Esophagus muscularis mucosa (tissue), 4 donors: Measurements from ENCODE around the gene FMC1. TPM values are rescaled to one million over a fixed set of nuclear protein-coding genes. Genes with fewer than 3 reads are reported as not detected.

Source experiments
- DNase-seq: peaks from one replicate; pipeline ENCODE4 v3.0.0-alpha.2; 2017; ENCODE audit errors: extremely low spot score
- H3K27ac ChIP-seq, 4 donors: fragments of 200-600 bp; sonication (generic); replicated peaks in 1 of 4; 1 replicate in 3 of 4; 2 replicates in 1 of 4; pipeline ENCODE4 v1.5.1; 2016 to 2019; ENCODE audit warnings: mild to moderate bottlenecking in 1 of 4
- H3K27me3 ChIP-seq, 4 donors: fragments of 200-600 bp; sonication (generic); one replicate each; pipeline versions ENCODE4 v1.5.1 to v1.6.0; 2016 to 2019
- H3K36me3 ChIP-seq, 4 donors: fragments of 200-600 bp; sonication (generic); one replicate each; pipeline ENCODE4 v1.5.1; 2016 to 2019
- H3K4me1 ChIP-seq, 4 donors: fragments of 200-600 bp; sonication (generic); one replicate each; pipeline ENCODE4 v1.5.1; 2016 to 2019
- H3K4me3 ChIP-seq, 4 donors: fragments of 200-600 bp; sonication (generic); 1 replicate in 2 of 4; 2 replicates in 2 of 4; pipeline ENCODE4 v1.5.1; 2016 to 2019; ENCODE audit warnings: mild to moderate bottlenecking in 4 of 4, moderate library complexity in 1 of 4
- H3K9me3 ChIP-seq, 4 donors: fragments of 200-600 bp; sonication (generic); 1 replicate in 3 of 4; 2 replicates in 1 of 4; pipeline ENCODE4 v1.5.1; 2016 to 2019
- EP300 ChIP-seq: sonication (generic); formaldehyde crosslinking; IDR thresholded peaks from one replicate; pipeline ENCODE4 v1.6.1; 2017; ENCODE audit warnings: antibody characterized with exemption
- POLR2A ChIP-seq: fragments of 450-650 bp; IDR thresholded peaks from one replicate; pipeline ENCODE4 v1.6.1; 2017; ENCODE audit warnings: antibody characterized with exemption, moderate library complexity, mild to moderate bottlenecking, low read depth
- POLR2AphosphoS5 ChIP-seq, 2 donors: sonication (generic); formaldehyde crosslinking; IDR thresholded peaks; one replicate each; pipeline ENCODE4 v1.6.1; 2017; ENCODE audit warnings: antibody characterized with exemption in 2 of 2
- WGBS: methylation state at CpG from one replicate; pipeline ENCODE4 v1.1.5; 2018; 5-methylcytosine and 5-hydroxymethylcytosine counted together
- intact Hi-C: fragments of 100-400 bp; cut with DNase I; formaldehyde crosslinking; loops from one replicate; pipeline ENCODE4 v1.15.1; 2023
- small RNA-seq, 3 donors: library from RNA; depleted of rRNA; stranded (forward); fragments of <200 nt; gene quantifications; one replicate each; pipeline ENCODE3, GENCODE V24; 2016
- total RNA-seq, 4 donors: library from RNA; depleted of rRNA; stranded (reverse); fragments of >200 nt; gene quantifications; one replicate each; pipeline versions ENCODE4 v1.1.0 to v1.2.1, GENCODE V29; 2016
- TF ChIP-seq, protein P1 (sequence below), 3 experiments: fragments of 200-600 bp in 2 of 3; fragments of 450-650 bp in 1 of 3; sonication (generic) in 2 of 3; IDR thresholded peaks; one replicate each; pipeline ENCODE4 v1.5.1; 2017 to 2019; ENCODE audit warnings: antibody characterized with exemption in 3 of 3, mild to moderate bottlenecking in 2 of 3, moderate library complexity in 1 of 3

FMC1 gene
- total RNA-seq, 4 donors from 2014 or later: 17.4 to 26.4 (median 19.7) TPM

DNA sequence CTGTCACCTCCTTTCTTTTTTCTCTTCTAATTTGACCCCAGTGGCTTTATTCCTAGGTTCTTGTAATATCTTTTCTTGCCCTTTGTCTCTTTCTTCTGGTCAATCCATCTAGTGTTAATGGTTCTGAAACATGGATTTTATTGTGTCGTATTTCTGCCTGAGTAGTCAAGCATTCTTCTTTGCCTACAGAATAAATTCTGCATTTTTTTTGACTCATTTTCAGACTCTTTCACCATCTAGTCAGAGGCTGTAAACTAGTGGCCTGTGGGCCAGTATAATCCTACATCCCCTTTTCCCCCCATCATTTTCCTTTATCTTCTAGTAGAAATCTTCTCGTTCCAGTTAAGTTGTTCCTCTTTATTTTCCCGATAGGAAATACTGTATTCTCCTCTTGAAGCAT, 48.0 kb downstream of the FMC1 start:
- peaks cover 5 to 77% (median 39%) of the 10 kb centered on the region in 4 donors for H3K36me3 ChIP-seq
- WGBS: 88% methylated on average over 3 of the region's 3 CpGs
- no peaks in the 10 kb centered on the region for H3K9me3 ChIP-seq
- intact Hi-C loops: no loop called here
- TF ChIP-seq POLR2AphosphoS5 (IDR thresholded peaks at IDR 0.05): no peak
- TF ChIP-seq, protein P1, sequence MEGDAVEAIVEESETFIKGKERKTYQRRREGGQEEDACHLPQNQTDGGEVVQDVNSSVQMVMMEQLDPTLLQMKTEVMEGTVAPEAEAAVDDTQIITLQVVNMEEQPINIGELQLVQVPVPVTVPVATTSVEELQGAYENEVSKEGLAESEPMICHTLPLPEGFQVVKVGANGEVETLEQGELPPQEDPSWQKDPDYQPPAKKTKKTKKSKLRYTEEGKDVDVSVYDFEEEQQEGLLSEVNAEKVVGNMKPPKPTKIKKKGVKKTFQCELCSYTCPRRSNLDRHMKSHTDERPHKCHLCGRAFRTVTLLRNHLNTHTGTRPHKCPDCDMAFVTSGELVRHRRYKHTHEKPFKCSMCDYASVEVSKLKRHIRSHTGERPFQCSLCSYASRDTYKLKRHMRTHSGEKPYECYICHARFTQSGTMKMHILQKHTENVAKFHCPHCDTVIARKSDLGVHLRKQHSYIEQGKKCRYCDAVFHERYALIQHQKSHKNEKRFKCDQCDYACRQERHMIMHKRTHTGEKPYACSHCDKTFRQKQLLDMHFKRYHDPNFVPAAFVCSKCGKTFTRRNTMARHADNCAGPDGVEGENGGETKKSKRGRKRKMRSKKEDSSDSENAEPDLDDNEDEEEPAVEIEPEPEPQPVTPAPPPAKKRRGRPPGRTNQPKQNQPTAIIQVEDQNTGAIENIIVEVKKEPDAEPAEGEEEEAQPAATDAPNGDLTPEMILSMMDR (IDR thresholded peaks at IDR 0.05): no peak
- no peak for TF ChIP-seq POLR2A
- no peak for TF ChIP-seq EP300
- H3K27me3 ChIP-seq: no peaks in the 10 kb centered on the region
- peaks cover 0 to 4% (median 0%) of the 10 kb centered on the region in 4 donors for H3K4me1 ChIP-seq
- no peak overlapping the region for H3K27ac ChIP-seq
- no peak overlapping the region for H3K4me3 ChIP-seq
- DNase-seq: no peak

DNA sequence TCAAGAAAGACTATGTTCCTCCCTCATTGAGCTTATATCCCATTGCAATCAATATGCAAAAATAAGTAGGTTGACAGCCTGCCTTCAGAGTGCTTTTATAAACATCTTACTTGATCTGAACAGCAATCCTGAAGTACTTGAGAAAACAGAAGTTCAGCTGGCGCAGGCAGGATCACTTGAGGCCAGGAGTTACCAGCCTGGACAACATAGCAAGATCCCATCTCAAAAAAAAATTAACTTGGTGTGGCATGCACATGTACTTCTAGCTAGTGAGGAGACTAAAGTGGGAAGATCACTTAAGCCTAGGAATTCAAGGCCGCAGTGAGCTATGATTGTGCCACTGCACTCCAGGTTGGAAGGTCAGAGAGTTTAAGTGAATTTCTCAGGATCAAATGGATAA, 48.6 kb downstream of the FMC1 start:
- H3K4me1 ChIP-seq: peaks cover 0 to 9% (median 0%) of the 10 kb centered on the region in 4 donors
- H3K27ac ChIP-seq: no peak overlapping the region
- H3K4me3 ChIP-seq: no peak overlapping the region
- peaks cover 0 to 74% (median 37%) of the 10 kb centered on the region in 4 donors for H3K36me3 ChIP-seq
- no peak for TF ChIP-seq POLR2A
- TF ChIP-seq, protein P1 (IDR thresholded peaks at IDR 0.05): no peak
- no peak for TF ChIP-seq POLR2AphosphoS5 (IDR thresholded peaks at IDR 0.05)
- TF ChIP-seq EP300: no peak
- no peak for DNase-seq
- no peaks in the 10 kb centered on the region for H3K9me3 ChIP-seq
- no peaks in the 10 kb centered on the region for H3K27me3 ChIP-seq
- intact Hi-C loops: no loop called here
- WGBS: 94% methylated on average over 2 of the region's 2 CpGs

DNA sequence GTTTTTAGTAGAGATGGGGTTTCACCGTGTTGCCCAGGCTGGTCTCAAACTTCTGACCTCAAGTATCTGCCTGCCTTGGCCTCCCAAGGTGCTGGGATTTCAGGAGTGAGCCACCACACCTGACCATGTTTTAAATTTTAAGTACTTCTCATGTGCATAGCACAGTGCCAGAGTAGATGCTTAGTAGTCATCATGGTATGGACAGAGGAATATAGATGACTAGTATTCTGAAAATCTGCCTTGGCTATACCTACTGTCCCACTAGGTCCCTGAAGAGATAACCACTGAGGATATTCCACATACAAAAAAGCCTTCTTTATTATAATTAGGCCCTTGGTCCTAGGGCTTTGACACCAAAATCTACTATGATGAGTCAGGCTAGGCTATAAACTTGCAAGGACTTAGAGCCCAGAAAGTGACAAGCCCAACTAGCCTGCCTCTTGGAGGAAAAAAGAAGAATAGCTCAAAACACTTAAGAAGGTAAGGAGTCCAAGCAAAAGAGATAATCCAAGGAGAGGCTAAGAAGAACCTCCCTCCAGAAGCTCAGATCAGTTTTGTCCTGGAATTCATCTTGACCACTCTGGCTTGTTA, 52.6 kb downstream of the FMC1 start:
- Histone ChIP-seq H3K27ac (no peak overlapping the region), H3K9me3 (no peaks in the 10 kb centered on the region), H3K27me3 (no peaks in the 10 kb centered on the region), H3K4me3 (no peak overlapping the region), H3K4me1 (peaks cover 0 to 31% (median 14%) of the 10 kb centered on the region in 4 donors), H3K36me3 (peaks cover 0 to 52% (median 18%) of the 10 kb centered on the region in 4 donors)
- intact Hi-C loops: no loop called here
- TF ChIP-seq, protein P1 (IDR thresholded peaks at IDR 0.05): no peak
- no peak for TF ChIP-seq POLR2AphosphoS5 (IDR thresholded peaks at IDR 0.05)
- TF ChIP-seq EP300: no peak
- no peak for TF ChIP-seq POLR2A
- WGBS: 100% methylated on average over 1 of the region's 1 CpG
- DNase-seq: no peak

DNA sequence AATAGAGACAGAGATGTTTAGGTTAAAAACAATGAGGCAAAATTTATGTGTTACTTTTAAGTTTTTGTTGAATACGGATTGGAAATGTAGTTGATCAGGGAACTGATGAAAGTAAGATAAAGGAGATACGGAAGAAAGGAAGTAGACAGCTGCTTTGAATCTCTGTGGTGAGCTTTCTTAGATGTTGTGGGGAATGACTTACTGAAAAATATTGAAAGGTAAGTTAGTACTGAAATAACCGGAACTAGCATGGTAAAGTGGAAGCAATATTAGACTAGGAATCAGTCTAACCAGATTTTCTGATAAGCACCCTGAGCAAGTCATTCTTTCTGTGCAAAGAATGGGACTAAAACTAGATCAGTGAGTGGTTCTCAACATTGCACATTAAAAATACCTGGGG, 53.4 kb downstream of the FMC1 start:
- TF ChIP-seq POLR2AphosphoS5 (IDR thresholded peaks at IDR 0.05): no peak
- TF ChIP-seq POLR2A: no peak
- TF ChIP-seq EP300: no peak
- TF ChIP-seq, protein P1 (IDR thresholded peaks at IDR 0.05): no peak
- H3K4me1 ChIP-seq: peaks cover 0 to 31% (median 14%) of the 10 kb centered on the region in 4 donors
- H3K27ac ChIP-seq: no peak overlapping the region
- no peaks in the 10 kb centered on the region for H3K27me3 ChIP-seq
- no peak overlapping the region for H3K4me3 ChIP-seq
- WGBS: 83% methylated on average over 3 of the region's 3 CpGs
- intact Hi-C loops: no loop called here
- peaks cover 7 to 60% (median 26%) of the 10 kb centered on the region in 4 donors for H3K36me3 ChIP-seq
- H3K9me3 ChIP-seq: no peaks in the 10 kb centered on the region
- DNase-seq: no peak

Small RNA genes lying within 50 kb of the gene (small RNA-seq; reads per million reads assigned to genes)
- gene RNU6-206P: 0 reads per million in 3 donors

Other genes with a start within 250 kb of the FMC1 start
- 10 to 100 TPM; 23.7 to 29.5 (median 27.6) TPM for gene ZC3HAV1, start 231.6 kb upstream of the FMC1 start, total RNA-seq
- gene UBN2, start 110.1 kb upstream of the FMC1 start, total RNA-seq: 10 to 100 TPM in 3 of 4 donors, 1 to 10 TPM in 1; 8.9 to 15.0 (median 10.8) TPM
- 10 to 100 TPM; 56.0 to 63.7 (median 58.3) TPM for gene LUC7L2, start 18.6 kb downstream of the FMC1 start, total RNA-seq
- gene KLRG2, start 142.3 kb downstream of the FMC1 start, total RNA-seq: under 1 TPM in 2 of 4 donors, not detected in 2; 0.17 to 0.71 TPM
- not detected for gene CLEC2L, start 182.3 kb downstream of the FMC1 start, total RNA-seq